GM18499 (cell line): ENCODE measurements around the gene RAB11FIP4.

Source experiments
- ATAC-seq: cut with Tn5 transposase; IDR thresholded peaks from one replicate; pipeline ENCODE4 v1.9.1; 2021; ENCODE audit warnings: moderate number of reproducible peaks; ENCODE audit not compliant: insufficient read depth, unreplicated experiment

The RAB11FIP4 gene

DNA sequence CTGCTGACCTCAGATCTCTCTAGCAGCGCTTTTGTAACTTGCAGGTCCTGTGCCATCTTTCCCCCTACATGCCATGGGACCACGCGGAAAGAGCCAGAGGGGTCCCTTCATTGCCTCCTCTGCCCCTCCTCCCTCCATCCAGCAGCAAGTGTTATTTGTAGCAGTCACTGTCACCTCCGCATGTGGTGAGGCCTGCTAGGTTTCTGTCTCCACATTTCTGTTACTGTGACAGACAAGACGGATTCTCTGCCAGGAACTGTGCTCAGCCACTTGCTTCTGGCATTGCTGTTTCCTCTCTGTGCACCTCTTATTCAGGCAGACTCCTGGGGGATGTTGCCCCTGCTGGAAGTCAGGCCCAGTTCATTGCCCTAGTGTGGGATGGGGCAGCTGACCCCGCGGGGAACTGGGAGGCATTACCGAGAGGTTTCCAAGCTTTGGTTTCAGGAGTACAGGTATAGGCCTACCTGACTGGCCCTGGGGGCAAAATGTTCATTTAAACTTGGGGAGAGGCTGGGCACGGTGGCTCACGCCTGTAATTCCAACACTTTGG, 61.2 kb downstream of the RAB11FIP4 start:
- no peak for ATAC-seq

DNA sequence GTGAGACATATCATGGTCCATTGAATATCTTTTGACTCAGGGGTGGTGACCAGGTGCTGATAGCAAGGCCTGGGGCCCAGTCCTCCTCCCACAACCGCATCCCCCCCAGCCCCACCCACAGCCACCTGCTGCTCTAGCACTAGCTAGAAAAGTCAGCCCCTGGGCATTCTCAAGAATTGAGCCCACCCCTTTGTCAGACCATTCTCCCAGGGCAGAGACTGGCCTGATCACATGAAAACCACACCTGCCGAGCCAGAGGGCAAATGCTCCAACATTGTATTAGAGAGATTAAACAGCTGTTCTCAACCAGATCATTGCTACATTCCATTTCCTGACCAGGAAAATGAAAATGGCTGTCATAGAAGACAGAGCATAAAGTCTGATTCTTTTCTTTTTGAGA, 62.4 kb downstream of the RAB11FIP4 start:
- no peak for ATAC-seq

DNA sequence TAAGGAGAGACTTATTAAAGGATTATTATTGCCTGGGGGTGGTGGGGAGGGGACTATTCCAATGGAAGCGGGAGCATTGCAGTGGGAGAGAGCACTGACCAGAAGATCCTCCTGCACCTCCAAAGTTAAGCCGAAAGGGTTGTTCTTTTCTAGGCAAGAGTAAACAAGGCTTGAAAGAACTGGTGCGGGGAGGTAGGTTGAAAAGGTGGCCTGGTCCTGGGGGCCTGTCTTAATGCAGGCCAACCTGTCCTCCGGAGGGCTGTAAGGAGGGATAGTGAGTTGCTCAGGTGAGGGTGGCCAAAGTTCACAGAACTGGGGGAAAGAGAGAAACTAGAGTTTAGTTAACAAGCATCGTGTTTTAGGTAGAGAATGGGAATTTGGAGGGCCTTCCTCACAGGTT, 65.3 kb downstream of the RAB11FIP4 start:
- ATAC-seq = no peak

DNA sequence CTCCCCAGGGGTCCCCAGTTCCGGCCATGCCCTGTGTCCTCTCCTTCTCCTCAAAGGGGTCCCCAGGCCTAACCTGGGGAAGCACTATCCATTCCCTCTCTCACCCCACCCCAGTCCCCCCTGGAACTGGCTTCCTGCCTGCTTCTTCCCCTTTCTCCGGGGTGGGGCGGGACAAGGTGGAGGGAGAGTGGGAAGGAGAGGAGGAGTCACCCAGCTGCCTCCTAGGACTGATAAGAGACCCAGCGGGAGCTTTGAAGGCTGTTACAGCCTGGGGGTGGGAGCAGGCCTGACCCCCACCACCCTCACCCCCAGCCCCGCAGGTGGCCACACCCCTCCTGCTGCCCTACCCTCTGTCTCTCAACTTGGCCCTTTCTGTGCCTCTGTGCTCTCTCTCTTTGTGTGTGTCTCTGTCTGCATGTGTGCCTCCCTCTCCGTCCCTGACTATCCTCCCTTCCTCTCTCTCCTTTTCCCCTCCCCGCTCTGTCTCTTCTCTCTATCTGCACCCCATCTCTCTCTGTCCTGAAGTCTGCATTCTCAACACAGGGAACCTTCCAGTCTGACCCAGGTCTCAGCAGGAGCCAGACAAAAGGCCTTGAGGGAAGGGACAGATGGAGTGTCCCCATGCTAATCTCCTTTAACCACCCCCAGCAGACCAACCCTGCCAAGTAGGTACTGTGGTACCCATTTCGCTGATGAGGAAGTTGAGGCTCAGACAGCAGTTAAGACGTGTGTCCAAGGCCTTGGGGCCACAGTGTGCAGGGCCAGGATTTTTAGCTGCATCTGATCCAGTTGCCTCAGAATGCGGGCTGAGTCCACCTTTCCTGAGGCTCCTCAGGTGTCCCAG, 66.1 kb downstream of the RAB11FIP4 start:
- no peak for ATAC-seq

DNA sequence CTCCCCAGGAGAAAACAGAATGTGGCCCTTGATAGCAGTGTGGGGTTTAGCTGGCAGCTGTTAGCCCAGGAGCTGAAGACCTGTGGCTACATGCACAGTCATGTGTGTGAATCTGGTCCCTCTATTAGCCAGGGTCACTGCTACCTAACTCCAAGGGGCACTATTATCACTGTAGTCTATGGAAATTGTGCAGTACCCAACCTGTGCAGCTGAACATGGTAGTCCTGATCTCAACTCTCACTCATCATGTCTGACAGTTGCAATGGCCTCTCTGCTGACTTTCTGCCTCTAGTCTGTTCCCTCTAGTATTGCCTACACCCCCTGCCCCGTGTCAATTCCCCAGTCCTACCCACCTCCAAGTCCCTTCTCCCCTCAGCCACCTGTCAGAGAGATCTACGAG, 67.4 kb downstream of the RAB11FIP4 start:
- no peak for ATAC-seq

DNA sequence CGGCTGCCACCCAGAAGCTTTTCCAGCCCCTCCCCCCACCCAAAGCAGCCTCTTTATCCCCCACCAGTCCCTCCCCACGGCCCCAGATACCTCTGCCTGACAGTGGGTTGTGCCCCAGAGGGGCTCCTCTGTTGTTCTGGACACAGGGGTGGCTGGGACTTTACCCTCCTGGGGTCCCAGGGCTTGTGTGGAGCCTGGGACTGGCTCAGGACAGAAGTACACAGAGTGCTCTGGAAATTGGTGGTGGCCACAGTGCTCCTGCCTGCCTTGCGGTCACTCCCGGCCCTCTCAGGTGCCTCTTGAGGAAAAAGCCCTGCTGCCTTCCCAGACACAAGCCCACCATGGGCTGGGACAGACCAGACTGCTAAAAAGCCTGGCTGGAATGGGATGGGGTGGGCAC, 68.2 kb downstream of the RAB11FIP4 start:
- no peak for ATAC-seq

DNA sequence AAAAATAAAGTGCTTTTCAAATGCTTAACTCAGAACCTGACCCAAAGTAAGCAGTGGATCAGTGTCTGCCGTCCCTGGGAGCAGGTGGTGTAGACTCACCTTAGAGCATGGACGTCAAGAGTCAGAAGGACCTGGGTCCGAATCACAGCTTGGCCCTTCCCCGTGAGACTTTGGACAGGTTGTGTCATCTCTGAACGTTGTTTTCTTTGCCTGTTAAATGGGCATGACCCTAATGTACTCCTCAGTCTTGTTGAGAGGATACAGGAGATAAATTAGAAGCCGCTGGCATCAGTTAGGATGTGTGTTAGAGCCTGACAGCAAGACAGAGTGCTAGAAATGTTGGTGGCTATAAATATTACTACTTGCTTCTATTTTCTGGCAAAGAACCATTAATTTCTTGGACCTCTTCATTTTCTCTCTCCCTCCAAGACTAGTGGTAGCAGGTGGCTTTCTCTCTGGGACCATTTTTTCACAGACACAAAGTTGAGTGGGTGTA, 68.8 kb downstream of the RAB11FIP4 start:
- no peak for ATAC-seq

DNA sequence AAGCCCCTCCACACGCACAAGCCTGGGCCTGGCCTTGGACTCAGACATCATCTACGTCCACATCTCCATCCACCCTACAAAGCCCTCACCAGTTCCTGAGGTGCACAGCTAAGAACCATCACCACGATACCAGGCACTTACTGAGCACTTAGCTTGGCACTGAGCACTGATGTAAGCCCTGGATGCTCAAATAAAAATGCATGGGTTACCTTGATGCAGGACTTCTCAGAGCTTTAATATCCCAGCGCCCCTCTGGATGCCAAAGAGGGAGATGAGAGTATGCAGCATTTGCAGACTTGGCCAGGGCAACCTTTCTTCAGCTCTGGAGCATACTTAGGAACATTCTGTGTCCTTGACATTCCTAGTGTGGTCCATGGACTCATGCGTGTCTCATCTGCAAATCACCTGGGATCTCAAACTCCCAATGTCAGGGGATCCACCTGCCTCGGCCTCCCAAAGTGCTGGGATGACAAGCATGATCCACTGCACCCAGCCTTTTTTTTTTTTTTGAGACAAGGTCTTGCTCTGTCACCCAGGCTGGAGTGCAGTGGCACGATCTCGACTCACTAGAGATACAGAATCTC, 69.8 kb downstream of the RAB11FIP4 start:
- no peak for ATAC-seq

DNA sequence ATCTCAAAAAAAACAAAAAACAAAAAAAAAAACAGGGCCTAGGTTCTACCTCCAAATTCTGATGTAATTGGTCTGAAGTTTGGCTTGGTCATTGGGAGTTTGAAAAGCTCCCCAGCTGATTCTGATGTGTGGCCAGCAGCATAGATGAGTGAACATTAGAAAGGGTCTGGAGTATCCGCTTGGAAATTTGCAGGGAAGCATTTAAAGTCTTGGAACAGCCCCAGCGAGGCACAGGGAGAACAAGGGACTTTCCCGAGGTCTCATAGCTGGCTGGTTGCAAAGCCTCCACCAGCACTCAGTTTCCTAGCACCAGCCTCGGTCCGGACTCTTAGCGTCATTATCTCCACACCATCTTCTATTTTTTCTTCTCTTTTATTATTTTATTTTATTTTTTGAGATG, 70.8 kb downstream of the RAB11FIP4 start:
- no peak for ATAC-seq

DNA sequence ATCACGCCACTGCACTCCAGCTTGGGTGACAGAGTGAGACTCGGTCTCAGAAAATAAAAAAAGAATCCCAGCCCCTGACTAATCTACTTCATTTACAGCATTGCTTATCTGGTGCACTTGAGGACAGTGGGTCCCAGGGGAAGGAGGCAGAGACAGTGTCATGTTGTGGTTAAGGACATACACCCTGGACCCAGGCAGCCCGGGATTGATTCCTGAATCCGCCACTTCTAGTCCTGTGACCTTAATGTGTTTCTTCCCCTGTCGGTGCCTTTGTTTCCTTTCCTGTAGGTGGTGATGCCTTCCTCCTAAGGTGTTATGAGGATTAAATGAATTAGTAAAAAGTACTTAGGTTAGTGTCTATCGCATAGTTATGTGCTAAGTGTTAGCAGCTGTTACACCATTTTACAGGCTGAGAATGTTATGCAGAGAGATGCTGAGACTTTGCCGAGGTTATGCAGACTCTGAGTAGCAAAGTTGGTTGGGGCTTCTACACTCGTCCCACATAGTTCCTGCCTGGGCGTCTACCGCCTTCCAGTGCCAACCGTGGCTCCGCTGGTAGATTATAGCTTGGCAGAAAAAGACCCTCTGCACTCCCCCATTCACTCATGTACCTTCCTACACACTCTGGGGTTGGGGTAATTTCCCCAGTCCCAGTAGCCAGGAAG, 74.8 kb downstream of the RAB11FIP4 start:
- no peak for ATAC-seq

DNA sequence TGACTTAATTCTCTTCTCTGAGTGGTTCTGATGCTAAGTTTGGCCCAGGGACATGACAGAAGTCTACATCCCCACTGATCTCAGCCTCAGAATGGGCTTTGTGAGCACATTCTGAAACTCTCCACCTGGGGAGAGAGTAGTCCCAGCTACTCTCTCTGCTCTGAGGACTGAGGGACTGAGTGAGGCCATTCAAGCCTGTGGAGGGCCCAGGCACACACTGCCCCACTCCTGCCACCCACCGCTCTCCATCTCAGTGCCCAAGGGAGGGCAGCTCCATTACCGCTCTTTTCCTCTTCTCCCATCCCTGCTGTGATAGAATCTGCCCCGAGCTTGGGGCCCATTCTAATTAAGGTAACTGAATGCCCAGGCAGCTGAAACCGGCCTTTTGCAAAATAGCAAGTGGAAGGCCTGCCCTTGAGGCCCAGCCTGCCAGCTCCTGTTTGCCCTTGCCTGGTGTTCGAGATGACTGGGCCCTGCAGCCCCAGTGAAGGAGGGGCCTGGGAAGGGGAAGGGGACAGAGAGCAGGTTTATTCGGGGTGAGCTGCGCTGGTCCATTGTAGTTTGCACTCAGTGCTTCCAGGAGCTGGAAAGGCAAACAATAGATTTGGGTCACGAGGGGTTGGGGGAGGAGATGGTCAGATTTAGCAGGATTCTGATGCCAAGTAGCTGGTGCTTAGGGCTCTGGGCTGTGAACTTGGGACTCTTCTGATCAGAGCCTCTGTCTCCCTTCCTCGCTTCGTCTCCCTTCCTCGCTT, 76.2 kb downstream of the RAB11FIP4 start:
- ATAC-seq = no peak

DNA sequence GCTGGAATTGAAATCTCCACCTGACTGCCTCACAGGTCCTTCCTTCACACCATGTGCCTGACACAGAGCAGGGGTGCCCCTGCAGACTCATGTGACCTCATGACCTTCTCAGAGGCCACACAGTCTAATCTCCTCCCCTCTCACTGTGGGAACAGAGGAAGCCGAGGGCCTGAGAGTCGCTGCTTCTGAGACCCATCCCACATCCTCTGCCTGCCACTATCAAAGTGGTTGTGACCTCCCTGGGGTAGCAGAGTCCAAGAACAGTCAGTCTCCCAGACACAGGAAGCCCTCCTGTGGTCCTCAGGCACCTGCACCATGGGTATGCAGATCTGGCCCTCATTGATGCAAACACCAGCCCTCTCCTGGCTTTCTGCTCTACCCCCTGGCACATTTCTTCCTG, 78.5 kb downstream of the RAB11FIP4 start:
- no peak for ATAC-seq

DNA sequence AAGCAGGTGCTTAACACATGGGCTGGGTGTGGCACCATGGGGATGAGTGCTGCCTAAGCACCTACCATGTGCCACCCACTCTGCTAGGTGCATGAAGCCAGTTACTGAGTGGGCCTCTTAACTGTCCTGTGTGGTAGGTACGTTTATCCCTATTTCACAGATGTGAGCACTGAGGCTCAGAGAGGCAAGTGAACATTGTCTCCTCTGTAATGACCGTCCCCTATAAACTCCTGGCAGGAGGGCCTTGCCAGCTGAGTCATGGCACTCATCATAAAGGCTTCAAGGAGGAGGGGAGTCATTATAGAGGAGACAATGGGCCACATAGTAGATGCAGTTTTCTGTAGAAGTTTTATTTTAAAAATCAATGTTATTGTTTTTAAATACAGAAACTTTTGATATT, 79.1 kb downstream of the RAB11FIP4 start:
- ATAC-seq = no peak

DNA sequence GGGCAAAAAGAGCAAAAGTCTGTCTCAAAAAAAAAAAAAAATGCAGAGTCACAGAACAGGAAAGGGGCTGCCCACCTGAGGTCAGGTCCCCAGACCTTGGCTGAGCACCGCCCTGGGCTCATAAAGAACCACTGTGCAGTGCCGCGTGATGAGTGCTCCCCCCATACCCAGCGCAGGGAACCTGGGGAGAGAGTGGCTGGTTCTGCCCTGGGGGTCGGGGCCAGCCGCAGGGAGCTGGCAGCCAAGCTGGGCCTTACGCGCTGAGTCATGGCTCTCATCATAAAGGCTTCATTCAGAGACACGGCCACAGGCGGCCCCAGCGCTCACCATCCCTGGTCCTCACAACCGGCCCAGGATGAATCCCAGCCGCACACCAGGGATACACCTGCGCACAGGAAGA, 80.7 kb downstream of the RAB11FIP4 start:
- no peak for ATAC-seq

DNA sequence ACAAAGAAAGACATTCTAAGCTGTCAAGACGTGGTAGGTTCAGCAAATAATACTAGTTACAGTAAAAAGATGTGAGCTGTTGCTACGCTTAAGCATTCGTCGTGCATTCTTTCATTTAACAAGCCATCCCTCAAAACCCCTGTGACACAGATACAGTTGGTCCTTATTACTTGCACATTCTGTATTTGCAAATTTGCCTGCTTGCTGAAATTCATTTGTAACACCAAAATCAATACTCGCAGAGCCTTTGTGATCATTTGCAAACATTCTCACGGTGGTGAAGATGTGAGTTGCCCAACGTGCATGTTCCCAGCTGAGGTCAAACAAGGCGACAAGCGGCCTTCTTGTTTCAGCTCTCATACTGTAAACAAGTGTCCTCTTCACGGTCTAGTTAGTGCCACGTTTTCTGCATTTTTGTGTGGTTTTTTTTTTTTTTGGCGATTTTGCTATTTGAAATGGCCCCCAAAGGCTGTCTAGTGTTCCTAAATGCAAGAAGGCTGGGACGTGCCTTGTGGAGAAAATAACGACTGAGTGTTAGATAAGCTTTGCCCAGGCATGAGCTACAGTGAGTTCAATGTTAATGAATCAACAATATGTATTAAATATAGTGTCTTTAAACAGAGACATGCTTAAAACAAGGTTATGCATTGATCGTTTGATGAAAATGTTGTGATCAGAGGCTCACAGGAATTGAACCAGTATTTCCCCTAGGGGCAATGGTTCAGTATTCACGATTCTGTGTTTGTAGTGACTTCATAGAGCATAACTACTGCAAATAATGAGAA, 84.1 kb downstream of the RAB11FIP4 start:
- no peak for ATAC-seq

DNA sequence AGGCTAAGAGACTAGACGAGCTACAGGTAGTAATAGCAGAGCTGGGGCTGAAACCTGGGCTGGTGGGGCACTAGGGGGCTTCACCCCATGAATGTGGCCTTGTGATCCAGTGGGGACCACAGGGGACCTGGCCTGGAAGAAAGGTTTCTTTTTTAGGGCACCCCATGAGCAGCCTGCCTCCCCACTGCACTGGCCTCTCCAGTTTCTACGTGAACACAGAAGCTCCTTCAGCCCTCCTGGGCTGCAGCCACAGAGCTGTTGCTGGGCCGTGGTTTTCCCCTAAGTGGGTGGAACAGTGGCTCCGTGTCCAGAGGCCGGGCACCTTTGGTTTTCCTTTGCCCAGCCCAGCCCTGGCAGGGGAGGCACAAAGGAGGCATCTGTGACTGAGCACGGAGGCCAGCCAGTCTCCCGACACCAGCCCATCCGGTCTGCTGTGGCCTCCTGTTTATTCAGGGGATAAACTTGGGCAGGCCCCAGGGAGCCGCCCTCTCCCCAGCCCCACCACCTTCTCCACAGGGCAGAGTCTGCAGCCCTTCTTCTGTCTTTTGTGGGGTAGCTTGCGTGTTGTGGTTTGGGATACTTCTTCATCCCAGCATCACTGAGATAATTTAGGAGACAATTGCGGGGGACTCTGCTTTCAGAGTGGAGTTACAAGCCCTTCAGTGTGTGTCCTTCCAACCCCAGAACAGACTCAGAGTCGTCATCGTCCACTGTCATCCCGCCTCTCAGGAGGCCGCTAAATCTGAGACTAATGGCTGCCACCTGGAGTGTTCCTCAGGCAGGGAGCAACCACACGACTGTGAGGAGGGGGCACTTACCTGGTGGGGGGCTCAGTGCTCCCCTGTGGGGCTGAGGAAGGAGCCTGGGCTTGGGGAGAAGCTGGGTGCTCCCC, 85.3 kb downstream of the RAB11FIP4 start:
- no peak for ATAC-seq

DNA sequence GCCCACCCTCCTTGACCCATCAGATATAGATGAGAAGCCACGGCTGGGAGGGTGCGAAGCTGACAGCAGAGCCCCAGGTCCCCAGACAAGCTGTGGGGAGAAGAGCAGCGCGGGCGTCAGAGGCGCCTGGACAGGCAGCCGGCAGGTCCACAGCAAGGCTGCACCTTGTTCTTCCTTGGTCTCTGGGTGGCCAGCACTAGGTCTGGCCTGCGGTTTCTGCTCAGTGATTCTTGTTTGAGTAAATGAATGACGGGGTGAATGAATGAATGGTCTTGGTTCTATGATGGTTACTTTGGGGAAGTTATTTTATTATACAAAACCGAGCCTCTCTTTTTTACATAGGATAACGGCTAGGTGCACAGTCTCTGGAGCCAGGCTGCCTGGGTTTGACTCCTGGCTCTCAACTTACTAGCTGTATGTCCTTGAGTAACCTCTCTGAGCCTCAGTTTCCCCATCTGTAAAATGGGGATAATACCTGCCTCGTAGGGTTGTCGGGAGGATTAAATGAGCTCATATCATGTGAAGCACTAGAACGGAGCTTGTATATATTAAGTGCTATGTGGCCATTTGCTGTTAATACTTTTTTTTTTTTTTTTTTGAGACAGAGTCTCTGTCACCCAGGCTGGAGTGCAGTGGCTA, 86.1 kb downstream of the RAB11FIP4 start:
- no peak for ATAC-seq

DNA sequence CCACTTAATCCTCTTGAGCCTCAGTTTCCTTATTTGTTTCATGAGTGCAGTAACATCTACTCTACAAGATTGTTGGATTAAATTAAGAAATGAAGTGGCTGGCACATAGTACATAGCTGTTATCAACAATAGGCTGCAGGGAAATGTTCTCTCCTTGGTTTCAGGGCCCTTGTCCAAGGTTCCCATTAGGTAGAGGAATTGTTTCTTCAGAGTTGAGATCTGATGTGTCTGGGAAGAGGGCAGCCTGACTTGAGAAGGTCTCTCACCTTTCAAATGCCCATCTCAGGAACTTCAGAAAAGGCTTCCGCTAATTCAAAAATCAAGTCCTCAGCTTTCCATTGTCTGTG, 87.6 kb downstream of the RAB11FIP4 start:
- ATAC-seq = no peak
